HG02870 (cell line): Measurements from ENCODE around the gene ASZ1.
"Not testable (repeated sequence)": the region's sequence is repeated elsewhere in the genome, so short reads cannot be mapped to it uniquely, and the experiment has no call there.

Experiments
- ATAC-seq: cut with Tn5 transposase; IDR thresholded peaks from one replicate; pipeline ENCODE4 v1.9.1; 2021; ENCODE audit warnings: mild to moderate bottlenecking, moderate library complexity; ENCODE audit not compliant: unreplicated experiment

Gene ASZ1, protein sequence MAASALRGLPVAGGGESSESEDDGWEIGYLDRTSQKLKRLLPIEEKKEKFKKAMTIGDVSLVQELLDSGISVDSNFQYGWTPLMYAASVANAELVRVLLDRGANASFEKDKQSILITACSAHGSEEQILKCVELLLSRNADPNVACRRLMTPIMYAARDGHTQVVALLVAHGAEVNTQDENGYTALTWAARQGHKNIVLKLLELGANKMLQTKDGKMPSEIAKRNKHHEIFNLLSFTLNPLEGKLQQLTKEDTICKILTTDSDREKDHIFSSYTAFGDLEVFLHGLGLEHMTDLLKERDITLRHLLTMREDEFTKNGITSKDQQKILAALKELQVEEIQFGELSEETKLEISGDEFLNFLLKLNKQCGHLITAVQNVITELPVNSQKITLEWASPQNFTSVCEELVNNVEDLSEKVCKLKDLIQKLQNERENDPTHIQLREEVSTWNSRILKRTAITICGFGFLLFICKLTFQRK

DNA sequence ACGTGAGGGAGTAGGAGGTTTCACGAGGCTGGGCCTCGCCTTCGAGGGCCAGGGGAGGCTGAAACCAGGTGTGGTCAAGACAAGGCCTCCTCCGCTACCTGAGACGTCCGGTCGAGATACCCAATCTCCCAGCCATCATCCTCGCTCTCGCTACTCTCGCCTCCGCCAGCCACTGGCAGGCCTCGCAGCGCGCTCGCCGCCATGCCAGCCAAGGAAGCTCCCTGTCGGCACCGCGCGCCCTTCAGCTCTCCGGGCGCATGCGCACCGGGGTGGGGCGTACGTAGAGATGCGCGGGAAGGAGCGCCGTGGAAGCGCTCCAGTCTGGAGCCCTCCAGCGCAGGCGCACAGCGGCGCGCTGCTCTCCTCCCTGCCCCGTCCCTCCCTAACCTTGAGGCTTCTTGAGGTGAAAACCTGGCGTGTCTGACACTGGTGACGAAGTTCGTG is at the start of gene ASZ1:
Gene ASZ1, minus strand, starts transcription at position 236 of the 444 bp plus-strand sequence. Its CDS starts 33 bp downstream, at position 203.
- ATAC-seq, result no peak

DNA sequence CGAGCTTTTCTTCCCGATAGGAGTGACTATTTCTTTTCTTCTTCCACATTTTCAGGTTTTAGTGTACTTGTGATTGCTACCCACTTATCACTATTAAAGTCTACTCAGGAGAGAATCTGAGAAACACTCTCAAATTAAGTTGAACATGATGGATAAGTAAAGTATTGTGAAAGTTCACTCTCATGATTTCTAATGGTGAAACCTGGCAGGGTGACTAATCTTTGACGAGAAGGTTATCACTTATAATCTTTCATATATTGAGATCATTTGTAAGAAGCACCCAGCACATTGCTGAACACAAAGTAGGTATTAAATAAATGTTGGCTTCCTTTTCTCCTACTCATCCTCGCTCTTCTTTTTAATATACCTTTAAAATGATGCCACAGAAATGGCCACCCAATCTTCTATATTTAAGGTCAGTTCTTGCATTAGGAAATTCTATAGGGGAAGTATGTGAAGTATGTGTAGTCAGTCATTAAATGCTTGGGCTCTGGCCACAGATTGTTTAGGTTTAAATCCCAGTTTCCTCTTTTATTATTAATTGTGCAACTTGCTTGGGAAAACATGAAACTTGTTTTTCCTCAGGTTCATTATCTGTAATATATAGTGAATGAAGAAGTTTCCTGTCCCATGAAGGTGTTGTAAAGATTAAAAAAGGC is 49.4 kb upstream of the ASZ1 start:
- no peak for ATAC-seq

- ATAC-seq, result peak; percentile 47
Observed at GRCh38 chr7:117472335-117472734, 45.0 kb upstream of the ASZ1 start.

- peak; percentile 43 for ATAC-seq
Observed at GRCh38 chr7:117470777-117471176, 43.5 kb upstream of the ASZ1 start.

DNA sequence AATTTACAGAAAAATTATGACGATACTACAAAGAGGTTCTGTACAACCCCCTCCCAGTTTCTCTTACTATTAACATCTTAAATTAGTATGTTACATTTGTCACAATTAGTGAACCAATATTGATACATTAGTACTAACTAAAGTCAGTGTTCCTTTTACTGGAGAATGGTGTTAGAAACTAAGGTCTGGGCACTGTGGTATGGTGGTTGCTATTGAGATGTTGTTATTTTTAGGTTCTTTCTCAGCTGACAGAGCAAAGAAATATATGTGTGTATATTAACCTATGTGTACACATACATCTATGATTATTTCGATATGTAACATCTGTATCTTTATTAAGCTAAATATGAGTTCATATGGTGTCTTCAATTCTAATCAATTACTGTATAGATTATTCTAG is 40.9 kb upstream of the ASZ1 start:
- ATAC-seq, result no peak

- ATAC-seq, result not testable (repeated sequence)
Observed at GRCh38 chr7:117460815-117461214, 33.5 kb upstream of the ASZ1 start.

- no peak for ATAC-seq
Observed at GRCh38 chr7:117459735-117460134, 32.4 kb upstream of the ASZ1 start.

GRCh38 chr7:117458977-117459583 is 31.8 kb upstream of the ASZ1 start:
- ATAC-seq, result no peak

DNA sequence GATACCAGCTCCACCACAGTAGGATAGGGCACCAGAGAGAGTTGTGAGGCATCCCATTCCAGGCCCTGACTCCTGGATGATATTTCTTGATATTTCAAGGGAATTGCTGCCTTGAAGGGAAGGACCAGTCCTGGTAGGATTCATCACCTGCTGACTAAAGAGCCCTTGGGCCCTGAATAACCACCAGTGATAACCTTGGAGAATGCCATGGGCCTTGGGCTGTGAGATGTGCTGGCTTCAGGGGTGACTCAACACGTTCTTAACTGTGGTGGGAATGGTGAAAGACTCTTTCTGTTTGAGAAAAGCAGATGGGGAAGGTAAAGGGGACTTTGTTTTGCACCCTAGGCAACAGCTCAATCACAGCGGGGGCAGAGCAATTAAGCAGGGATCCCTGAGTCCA is 21.4 kb upstream of the ASZ1 start:
- no peak for ATAC-seq

DNA sequence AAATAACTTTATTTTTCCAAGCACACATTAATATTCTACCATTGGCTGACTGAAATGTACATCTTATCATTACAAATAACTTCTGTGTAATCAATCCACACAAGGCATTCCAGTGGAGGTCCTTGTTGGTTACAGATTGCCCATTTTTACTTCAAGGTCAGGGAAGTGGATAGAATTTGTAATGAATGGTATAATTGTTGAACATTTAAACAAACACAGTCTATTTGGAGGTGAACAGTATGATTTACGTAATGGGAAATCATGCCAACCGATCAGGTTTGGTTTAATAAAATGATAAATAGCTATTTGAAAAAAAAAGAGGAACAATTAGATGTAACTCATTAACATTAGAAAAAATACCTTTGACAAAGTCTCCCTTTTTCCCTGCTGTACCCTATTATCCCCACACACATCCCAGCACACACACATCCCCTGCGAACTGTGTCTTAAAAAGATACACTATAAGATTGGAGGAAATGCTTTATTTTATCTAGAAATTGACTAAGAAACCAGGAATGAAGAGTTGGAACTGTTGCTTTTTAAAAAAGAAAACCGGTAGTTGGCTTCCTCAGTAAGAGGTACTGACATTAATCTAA is 19.0 kb upstream of the ASZ1 start:
- ATAC-seq, result no peak

DNA sequence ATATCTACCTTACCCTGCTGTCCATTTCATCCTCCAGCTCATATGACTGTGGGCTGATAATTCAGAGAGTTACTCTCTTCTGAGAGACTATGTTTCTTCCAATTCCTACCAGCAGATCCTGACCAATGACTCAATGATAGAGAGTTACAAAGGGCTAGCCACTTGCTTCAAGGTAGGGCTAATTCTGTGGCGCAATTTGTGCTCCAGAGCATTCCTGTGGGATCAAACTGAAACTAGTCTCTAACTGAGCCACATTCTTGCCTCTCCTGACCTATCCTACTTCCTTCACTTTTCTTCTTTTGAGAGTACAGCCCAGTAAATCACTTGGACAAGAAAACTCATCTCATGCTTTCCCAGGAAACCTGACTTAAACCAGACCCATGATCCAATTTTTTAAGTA is 17.9 kb upstream of the ASZ1 start:
- ATAC-seq, result no peak

DNA sequence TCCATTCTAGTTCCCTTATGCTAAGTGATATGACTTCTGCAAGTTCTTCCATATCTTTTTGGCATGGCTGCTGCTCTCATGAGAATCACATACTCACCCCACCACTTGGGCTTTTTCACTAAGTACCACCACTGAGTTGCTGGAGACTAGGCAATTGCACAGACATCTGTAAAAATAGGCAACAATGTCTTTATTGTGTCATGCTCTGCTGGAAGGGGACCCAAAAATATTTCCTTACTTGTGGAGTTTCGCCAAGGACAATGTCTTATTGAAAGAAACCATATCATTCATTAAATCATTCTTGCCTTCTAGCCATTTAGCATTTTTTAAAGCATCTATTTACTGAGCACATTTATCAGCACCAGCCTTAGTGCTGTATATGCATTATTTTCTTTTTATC is 17.4 kb upstream of the ASZ1 start:
- ATAC-seq, result no peak

GRCh38 chr7:117435475-117436043 is 8.3 kb upstream of the ASZ1 start:
- ATAC-seq, result peak; percentile 97

DNA sequence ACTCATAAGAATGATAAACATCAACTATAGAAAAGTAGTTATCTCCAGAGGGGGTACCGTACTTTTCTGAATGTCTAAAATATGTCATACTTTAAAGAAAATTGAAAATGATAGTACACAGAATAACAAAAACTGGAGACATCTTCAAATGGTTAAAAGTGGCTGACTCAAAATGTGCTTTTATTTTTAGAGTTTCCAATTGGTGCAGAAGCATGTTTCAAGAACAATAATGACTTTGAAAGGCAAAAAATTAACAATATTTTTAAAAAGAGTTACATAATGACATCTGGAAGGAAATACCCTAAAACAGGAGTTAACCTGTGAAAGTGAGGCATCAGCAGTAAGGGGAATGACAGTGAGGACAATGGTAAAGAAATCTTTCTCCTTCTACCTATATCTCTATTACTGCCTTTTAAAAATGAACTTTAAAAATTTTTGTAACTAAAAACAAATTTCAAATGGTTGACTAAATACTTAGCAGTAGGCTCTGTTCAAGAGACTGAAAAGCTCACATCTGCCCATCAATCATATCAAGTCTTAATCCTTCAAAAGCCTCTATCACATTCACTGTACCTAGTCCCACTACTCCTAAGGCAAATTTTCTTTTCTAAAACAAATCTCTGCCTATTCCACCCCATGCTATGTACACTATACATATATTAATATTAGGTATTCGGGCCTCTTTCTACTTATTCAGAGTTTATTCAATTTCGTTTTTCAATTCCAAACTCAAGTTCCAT is 3.0 kb downstream of the ASZ1 start:
- peak; percentile 85 for ATAC-seq

DNA sequence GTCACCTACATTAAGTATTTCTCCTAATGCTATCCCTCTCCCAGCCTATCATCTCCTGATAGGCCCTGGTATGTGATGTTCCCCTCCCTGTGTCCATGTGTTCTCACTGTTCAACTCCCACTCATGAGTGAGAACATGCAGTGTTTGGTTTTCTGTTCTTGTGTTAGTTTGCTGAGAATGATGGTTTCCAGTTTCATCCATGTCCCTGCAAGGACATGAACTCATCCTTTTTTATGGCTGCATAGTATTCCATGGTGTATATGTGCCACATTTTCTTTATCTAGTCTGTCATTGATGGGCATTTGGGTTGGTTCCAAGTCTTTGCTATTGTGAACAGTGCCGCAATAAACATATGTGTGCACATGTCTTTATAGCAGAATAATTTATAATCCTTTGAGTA is 12.7 kb downstream of the ASZ1 start:
- ATAC-seq, result not testable (repeated sequence)

DNA sequence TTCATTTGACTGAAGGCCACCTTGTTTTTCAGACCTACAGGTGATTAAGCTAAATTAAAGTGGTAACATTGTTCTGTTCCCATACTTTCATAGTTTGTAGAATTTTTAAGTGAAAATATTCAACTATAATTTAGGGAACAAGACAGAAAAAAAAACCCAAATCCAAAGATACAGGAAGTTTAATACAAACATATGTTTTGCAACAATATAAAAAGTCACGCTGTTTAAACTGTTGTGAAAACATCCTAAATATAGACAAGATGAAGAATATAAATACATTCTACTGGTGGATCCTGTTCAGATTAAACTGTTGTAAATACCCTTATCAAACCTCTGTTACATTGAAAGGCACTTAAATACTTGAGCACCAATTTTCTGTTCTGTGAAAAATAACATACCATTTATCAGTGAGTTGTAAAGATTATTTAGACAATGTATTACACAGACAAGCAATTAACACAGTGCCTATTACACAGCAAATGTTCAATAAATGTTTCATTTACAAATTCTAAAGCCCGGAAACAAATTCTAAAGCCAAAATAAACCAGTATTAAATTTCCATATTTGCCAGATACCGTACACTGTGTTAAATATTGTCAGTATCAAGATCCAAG is 14.2 kb downstream of the ASZ1 start:
- no peak for ATAC-seq

GRCh38 chr7:117412390-117412789 is 14.9 kb downstream of the ASZ1 start:
- ATAC-seq, result no peak

GRCh38 chr7:117411539-117411938 is 15.8 kb downstream of the ASZ1 start:
- no peak for ATAC-seq

- ATAC-seq, result no peak
Observed at GRCh38 chr7:117408831-117409230, 18.5 kb downstream of the ASZ1 start.

DNA sequence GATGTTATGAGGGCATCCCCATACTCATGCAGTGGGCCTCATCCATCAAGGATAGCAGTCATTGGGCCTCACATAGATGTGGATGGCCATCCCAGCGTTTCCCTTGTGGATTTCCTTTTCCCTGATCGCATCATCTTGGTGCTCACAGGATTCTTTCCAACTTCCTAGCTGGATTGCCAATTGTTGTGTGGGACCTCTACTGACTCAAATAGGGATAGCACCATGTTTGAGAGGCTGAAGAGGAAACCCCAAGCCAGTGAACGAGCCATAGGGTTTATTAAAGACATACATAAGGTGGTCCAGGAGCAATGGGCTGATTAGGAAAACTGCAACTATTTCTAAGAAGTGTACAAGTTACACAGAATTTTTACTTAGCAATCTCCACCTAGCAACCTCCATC is 21.8 kb downstream of the ASZ1 start:
- ATAC-seq, result no peak
